AG10803 (cell line): ENCODE data around the gene TCERG1L.
"Not testable (repeated sequence)": the region's sequence is repeated elsewhere in the genome, so short reads cannot be mapped to it uniquely, and the experiment has no call there.

ENCODE experiments used
- DNase-seq: peaks from one replicate; pipeline ENCODE4 v3.0.0; 2010; ENCODE audit warnings: low read depth
- H3K4me3 ChIP-seq: 2 replicates; pipeline ENCODE4 v1.5.1; 2011; ENCODE audit warnings: mild to moderate bottlenecking, low read length, control low read depth
- TF ChIP-seq, protein P1 (sequence below): conservative IDR thresholded peaks from 2 replicates; pipeline ENCODE4 v1.5.1; 2011; ENCODE audit warnings: mild to moderate bottlenecking, low read length, control low read depth, inconsistent platforms

The TCERG1L gene

DNA sequence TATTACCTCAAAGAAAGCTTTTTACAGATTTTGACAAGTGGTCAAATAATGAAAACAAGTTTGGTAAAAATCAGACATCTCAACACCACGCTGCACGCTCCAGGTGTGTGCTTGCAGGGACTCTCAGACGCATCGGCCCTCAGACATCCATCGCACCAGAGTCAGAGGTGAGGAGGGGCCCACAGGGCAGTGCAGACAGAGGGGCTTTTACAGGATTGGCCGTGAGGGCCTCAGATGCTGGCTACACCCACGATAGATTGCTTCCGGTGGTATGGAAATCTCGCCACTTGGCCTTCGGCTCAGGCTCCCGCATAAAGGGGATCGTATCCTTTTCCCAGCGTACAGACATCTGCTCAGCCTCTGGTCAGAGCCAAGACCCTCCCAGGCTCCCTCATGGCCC lies 72.1 kb downstream of the TCERG1L start:
- TF ChIP-seq, protein P1, sequence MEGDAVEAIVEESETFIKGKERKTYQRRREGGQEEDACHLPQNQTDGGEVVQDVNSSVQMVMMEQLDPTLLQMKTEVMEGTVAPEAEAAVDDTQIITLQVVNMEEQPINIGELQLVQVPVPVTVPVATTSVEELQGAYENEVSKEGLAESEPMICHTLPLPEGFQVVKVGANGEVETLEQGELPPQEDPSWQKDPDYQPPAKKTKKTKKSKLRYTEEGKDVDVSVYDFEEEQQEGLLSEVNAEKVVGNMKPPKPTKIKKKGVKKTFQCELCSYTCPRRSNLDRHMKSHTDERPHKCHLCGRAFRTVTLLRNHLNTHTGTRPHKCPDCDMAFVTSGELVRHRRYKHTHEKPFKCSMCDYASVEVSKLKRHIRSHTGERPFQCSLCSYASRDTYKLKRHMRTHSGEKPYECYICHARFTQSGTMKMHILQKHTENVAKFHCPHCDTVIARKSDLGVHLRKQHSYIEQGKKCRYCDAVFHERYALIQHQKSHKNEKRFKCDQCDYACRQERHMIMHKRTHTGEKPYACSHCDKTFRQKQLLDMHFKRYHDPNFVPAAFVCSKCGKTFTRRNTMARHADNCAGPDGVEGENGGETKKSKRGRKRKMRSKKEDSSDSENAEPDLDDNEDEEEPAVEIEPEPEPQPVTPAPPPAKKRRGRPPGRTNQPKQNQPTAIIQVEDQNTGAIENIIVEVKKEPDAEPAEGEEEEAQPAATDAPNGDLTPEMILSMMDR, result no peak
- DNase-seq, result no peak
- no peak overlapping the region for H3K4me3 ChIP-seq

DNA sequence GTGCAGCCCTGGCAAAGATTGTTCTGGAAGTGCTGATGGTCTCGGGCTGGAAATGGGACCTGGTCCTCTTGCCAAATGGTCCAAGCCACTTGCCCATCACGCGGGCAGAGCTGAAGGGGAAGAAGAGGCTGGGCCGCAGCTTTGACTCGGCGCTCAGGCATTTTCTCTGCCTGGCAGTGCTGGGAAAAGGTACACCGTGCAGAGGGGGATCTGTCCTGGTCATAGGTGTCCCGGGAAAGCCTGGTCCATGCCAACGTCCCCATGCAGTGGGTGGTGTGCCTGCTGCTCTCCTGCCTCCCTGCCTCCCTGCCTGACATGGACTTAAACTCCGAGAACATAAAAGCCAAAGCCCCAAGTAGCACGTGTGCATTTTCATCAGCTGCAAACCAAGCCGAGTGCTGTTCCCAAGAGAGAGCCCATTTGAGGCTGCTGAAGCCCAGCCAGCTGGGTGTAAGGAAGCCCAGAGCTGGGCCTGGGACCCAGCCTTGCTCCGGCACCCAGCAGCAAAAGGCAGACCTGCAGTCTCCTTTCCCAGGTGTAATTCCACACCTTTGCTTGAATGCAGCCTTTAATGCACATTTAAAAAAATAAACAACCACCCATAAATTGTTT lies 72.7 kb downstream of the TCERG1L start:
- DNase-seq, result no peak
- TF ChIP-seq, protein P1, result no peak

DNA sequence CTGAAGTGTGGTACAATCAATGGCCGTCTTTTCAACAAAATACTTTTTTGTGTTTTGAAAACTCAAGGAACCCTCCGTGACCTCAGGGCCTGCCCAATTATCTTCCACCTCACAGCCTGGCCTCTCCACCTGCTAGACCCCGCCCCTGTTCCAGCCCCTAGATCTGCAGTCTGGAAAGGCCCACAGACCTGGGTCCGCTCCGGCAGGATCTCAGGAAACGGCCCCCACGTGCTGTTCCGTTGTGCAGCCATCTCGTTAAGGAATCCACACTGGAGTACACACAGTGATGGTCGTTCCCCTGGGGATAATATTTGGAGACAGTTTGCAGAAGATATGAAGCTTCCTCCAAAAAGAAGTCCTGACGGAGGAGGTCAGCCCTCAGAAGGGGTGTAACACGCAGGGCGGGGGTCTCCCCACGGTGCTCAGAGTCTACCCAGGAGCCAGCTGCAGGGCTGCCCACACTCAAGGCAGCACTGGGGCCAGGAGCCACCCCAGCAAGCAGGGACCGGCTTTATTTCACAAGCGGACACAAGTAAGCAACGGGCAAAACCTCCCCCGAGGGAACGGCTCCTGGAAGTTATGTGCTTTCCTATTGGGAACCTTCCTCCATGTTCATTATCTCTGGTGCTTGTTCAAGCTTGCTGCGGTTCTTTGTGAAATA lies 73.4 kb downstream of the TCERG1L start:
- no peak overlapping the region for H3K4me3 ChIP-seq
- TF ChIP-seq, protein P1, result no peak

More for the DNA sequence above, 72.7 kb downstream of the TCERG1L start:
- H3K4me3 ChIP-seq, result no peak overlapping the region

DNA sequence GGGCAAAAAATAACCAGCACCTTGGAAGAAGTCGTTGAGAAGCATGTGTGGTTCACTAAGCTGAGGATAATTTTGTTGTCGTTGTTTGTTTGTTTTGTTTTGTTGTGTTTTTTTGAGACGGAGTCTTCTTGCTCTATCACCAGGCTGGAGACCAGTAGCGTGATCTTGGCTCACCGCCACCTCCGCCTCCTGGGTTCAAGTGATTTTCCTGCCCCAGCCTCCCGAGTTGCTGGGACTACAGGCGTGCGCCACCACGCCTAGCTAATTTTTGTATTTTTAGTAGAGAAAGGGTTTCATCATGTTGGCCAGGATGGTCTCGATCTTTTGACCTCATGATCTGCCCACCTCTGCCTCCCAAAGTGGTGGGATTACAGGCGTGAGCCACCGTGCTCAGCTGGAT lies 76.9 kb downstream of the TCERG1L start:
- not testable (repeated sequence) for H3K4me3 ChIP-seq, DNase-seq

More for the DNA sequence above, 73.4 kb downstream of the TCERG1L start:
- no peak for DNase-seq

DNA sequence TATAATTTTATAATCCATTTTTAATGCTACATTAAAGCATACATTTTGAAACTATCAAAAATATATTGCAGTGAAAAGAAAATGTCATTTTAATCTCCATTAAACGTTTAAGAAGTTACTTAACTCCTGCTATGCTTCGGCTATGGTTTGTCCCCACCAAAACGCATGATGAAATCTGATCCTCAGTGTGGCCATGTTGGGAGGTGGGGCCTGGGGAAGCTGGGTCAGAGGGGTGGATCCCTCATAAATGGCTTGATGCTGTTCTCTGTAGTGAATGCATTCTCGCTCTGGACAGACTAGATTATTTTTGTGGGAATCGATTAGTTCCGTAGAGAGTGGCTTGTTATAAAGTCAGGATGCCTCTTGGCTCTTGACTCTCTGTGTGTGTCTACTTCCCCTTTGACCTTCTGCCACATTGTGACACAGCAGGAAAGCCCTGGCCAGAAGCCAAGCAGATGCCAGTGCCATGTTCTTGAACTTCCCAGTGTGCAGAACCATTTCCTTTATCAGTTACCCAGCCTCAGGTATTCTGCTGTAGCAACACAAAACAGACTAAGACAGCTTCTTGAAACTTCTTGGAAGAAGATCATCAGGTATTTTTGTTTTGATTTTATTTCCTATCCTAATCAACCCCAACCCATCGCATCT lies 77.8 kb downstream of the TCERG1L start:
- H3K4me3 ChIP-seq, result no peak overlapping the region
- no peak for DNase-seq
- TF ChIP-seq, protein P1, result no peak

DNA sequence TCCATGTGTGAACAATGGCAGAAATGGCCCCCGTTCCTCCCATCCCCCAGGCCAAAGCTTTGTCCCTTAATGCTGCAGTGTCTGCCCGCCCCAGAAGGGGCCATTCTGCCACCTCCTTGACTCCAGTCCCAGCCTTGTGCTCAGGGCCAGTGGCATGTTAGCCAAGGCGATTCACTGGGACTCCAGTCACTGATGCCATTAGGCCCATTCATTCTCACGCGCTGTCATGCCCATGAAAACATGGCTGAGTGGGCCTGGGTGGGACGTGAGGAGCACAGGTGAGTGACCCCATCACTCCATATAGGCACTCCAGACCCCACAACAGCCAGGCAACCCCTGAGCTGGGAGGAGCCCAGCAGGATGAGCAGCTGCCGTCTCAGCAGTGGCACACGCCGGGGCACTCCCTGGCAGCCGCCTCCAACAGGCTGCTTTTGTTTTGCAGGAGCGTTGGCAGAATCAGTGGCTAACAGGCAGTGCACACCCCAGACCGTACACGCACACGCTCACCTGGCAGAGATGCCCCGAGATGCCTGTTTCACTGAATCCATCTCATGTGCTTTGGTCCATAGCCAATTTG lies 79.5 kb downstream of the TCERG1L start:
- H3K4me3 ChIP-seq, result no peak overlapping the region
- TF ChIP-seq, protein P1, result no peak
- no peak for DNase-seq

DNA sequence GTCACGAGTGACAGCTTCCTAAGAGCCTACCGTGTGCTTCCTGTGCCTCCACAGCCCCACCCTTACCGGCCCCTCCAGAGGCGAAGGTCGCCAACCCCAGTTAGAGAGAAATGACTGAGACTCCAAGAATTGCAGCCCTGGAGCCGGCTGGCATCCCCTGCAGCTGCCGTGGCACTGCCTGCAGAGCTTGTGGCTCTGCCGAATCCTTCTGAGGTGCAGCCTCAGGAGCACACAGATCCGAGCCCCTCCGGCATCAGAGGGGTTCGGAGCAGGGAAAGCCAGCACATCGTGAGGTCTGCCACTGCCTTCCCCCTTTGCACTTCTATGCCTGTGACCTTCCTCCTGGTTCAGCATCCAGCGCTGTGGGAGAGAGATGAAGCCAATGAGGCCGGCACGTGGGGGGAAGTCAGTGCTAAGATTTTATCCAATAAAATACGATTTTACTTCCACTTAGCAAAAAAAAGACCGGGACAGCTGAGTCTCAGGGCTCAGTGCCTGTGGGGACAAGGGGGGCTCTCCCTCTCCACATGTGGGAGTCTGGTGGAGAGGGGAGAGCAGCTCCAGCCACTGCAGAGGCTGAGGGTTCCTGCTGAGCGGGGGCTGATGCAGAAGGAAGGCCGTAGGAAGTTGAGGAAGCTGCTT lies 80.1 kb downstream of the TCERG1L start:
- no peak for DNase-seq
- TF ChIP-seq, protein P1, result no peak

More for the DNA sequence above, 80.1 kb downstream of the TCERG1L start:
- H3K4me3 ChIP-seq, result no peak overlapping the region
